PC-9 (cell line): Measurements from ENCODE around the gene COQ9. TPM values are rescaled to one million over a fixed set of nuclear protein-coding genes. Genes with fewer than 3 reads are reported as not detected.

ENCODE experiments used
- BruUV-seq: library from RNA; stranded (reverse); fragments of 400-500 nt; replicated peaks from 2 replicates; lab custom pipeline; 2021; lab: Mats Ljungman, UMichigan
- CTCF ChIA-PET: fragments of 300-600 bp; sonication (Branson Sonifier 250); formaldehyde crosslinking; loops from one replicate; lab custom pipeline; 2022; ENCODE audit warnings: antibody characterized with exemption; lab: Charles Lee
- POLR2A ChIA-PET: fragments of 300-600 bp; sonication (Branson Sonifier 250); formaldehyde crosslinking; loops from one replicate; lab custom pipeline; 2022; ENCODE audit warnings: antibody characterized with exemption; ENCODE audit not compliant: unreplicated experiment; lab: Charles Lee
- DNase-seq, 2 experiments: peaks; one replicate each; pipeline versions ENCODE4 v3.0.0 to v3.0.0-alpha.2; 2015 to 2022; ENCODE audit warnings: mixed read lengths in 1 of 2
- H2AFZ ChIP-seq: fragments of 200-600 bp; sonication (generic); 2 replicates; pipeline ENCODE4 v1.8.1; 2017; ENCODE audit warnings: antibody characterized with exemption
- H3F3A ChIP-seq: fragments of 200-600 bp; sonication (generic); 2 replicates; pipeline ENCODE4 v1.8.1; 2017; ENCODE audit warnings: antibody characterized with exemption, mild to moderate bottlenecking, low read depth; ENCODE audit not compliant: insufficient read depth
- H3K27ac ChIP-seq: fragments of 200-600 bp; sonication (generic); 2 replicates; pipeline ENCODE4 v1.6.1; 2016; ENCODE audit warnings: mixed run types
- H3K27me3 ChIP-seq: fragments of 200-600 bp; sonication (generic); 2 replicates; pipeline ENCODE4 v1.6.1; 2016; ENCODE audit warnings: low read depth, mixed run types; ENCODE audit not compliant: insufficient read depth
- H3K36me3 ChIP-seq: fragments of 200-600 bp; sonication (generic); 2 replicates; pipeline ENCODE4 v1.6.1; 2016; ENCODE audit warnings: low read depth, mixed run types
- H3K4me1 ChIP-seq: fragments of 200-600 bp; sonication (generic); replicated peaks from 2 replicates; pipeline ENCODE4 v1.6.1; 2016; ENCODE audit warnings: mixed run types; ENCODE audit not compliant: insufficient read depth
- H3K4me2 ChIP-seq: fragments of 200-600 bp; sonication (generic); 2 replicates; pipeline ENCODE4 v1.6.1; 2017; ENCODE audit warnings: mixed run types
- H3K4me3 ChIP-seq: fragments of 200-600 bp; sonication (generic); 2 replicates; pipeline ENCODE4 v1.6.1; 2016; ENCODE audit warnings: mixed run types
- H3K79me2 ChIP-seq: fragments of 200-600 bp; sonication (generic); 2 replicates; pipeline ENCODE4 v1.6.1; 2017; ENCODE audit warnings: low read depth, mixed run types
- H3K9me2 ChIP-seq: fragments of 200-600 bp; sonication (generic); 2 replicates; pipeline ENCODE4 v1.8.1; 2017; ENCODE audit warnings: mild to moderate bottlenecking; ENCODE audit not compliant: insufficient read depth
- H3K9me3 ChIP-seq: fragments of 200-600 bp; sonication (generic); 2 replicates; pipeline ENCODE4 v1.8.1; 2016; ENCODE audit warnings: low read depth; ENCODE audit not compliant: insufficient read depth
- H4K20me1 ChIP-seq: fragments of 200-600 bp; sonication (generic); 2 replicates; pipeline ENCODE4 v1.8.1; 2017; ENCODE audit not compliant: insufficient read depth
- CTCF ChIP-seq: fragments of 200-600 bp; sonication (generic); conservative IDR thresholded peaks from 2 replicates; pipeline ENCODE4 v1.6.1; 2017; ENCODE audit warnings: mixed run types, antibody characterized with exemption, mild to moderate bottlenecking, moderate library complexity
- EZH2 ChIP-seq: fragments of 200-600 bp; sonication (generic); IDR thresholded peaks from 2 replicates; pipeline ENCODE4 v1.8.0; 2017; ENCODE audit warnings: antibody characterized with exemption, low read depth
- intact Hi-C: fragments of 100-400 bp; cut with micrococcal nuclease; formaldehyde crosslinking; loops from one replicate; pipeline ENCODE4 v1.10.0; 2022; ENCODE audit not compliant: unreplicated experiment
- total RNA-seq: library from RNA; stranded (reverse); gene quantifications from 2 replicates; pipeline ENCODE4 v1.2.3, GENCODE V29; 2021

COQ9 gene
- total RNA-seq, 1 experiment from 2014 or later: 58.3 TPM

- no peak for DNase-seq
- no peak for TF ChIP-seq EZH2
- no peak for TF ChIP-seq CTCF
- ChIA-PET POLR2A (no interaction called here), CTCF (interaction anchor here (0.7 kb wide), 2 partner anchors 9 to 22 kb away, joined by 3 read pairs; no protein-coding TSS in a partner anchor)
- BruUV-seq: no TSS peak
- Histone ChIP-seq H3K4me2 (peak overlapping the region; percentile 61), H3K9me3 (no peaks in the 10 kb centered on the region), H3K27me3 (no peaks in the 10 kb centered on the region), H3K27ac (no peak overlapping the region), H4K20me1 (no peaks in the 10 kb centered on the region), H3K4me3 (peak overlapping the region; percentile 41; the same call in 1 of the 2 replicates), H3K79me2 (no peaks in the 10 kb centered on the region), H3F3A (no peaks in the 10 kb centered on the region), H3K36me3 (no peaks in the 10 kb centered on the region), H3K9me2 (no peaks in the 10 kb centered on the region), H2AFZ (peak overlapping the region; percentile 74; the same call in 1 of the 2 replicates), H3K4me1 (no peaks in the 10 kb centered on the region)
- intact Hi-C loops: loop anchor here (1.0 kb wide), 1 partner anchor 49 kb away; the partner anchor contains the start of gene CCDC102A
These were observed 39.9 kb downstream of the COQ9 start for GRCh38 chr16:57486858-57487834.

- no peak for DNase-seq
- no peaks in the 10 kb centered on the region for H3K27me3 ChIP-seq
- H3K9me2 ChIP-seq: no peaks in the 10 kb centered on the region
- intact Hi-C loops: no loop called here
- ChIA-PET CTCF (no interaction called here), POLR2A (no interaction called here)
- no peaks in the 10 kb centered on the region for H3K36me3 ChIP-seq
- H2AFZ ChIP-seq: no peak overlapping the region
- H4K20me1 ChIP-seq: no peaks in the 10 kb centered on the region
- H3K4me2 ChIP-seq: no peak overlapping the region
- no peaks in the 10 kb centered on the region for H3K4me1 ChIP-seq
- no peaks in the 10 kb centered on the region for H3F3A ChIP-seq
- no peaks in the 10 kb centered on the region for H3K9me3 ChIP-seq
- BruUV-seq: no TSS peak
- TF ChIP-seq EZH2: no peak
- TF ChIP-seq CTCF: no peak
- no peaks in the 10 kb centered on the region for H3K79me2 ChIP-seq
- no peak overlapping the region for H3K27ac ChIP-seq
- no peak overlapping the region for H3K4me3 ChIP-seq
These were observed 42.0 kb downstream of the COQ9 start for GRCh38 chr16:57489229-57489628.

GRCh38 chr16:57493767-57494166 lies 46.5 kb downstream of the COQ9 start:
- no peak overlapping the region for H2AFZ ChIP-seq
- no peak overlapping the region for H3K27ac ChIP-seq
- H3K9me2 ChIP-seq: no peaks in the 10 kb centered on the region
- H3K36me3 ChIP-seq: no peaks in the 10 kb centered on the region
- no peak for TF ChIP-seq CTCF
- TF ChIP-seq EZH2: no peak
- no peaks in the 10 kb centered on the region for H3K4me1 ChIP-seq
- DNase-seq: no peak
- ChIA-PET POLR2A (no interaction called here), CTCF (no interaction called here)
- no peaks in the 10 kb centered on the region for H3K79me2 ChIP-seq
- H3K27me3 ChIP-seq: no peaks in the 10 kb centered on the region
- no peak overlapping the region for H3K4me2 ChIP-seq
- no TSS peak for BruUV-seq
- intact Hi-C loops: no loop called here
- no peaks in the 10 kb centered on the region for H3F3A ChIP-seq
- no peaks in the 10 kb centered on the region for H3K9me3 ChIP-seq
- no peak overlapping the region for H3K4me3 ChIP-seq
- H4K20me1 ChIP-seq: no peaks in the 10 kb centered on the region
